GM23338 (cell line): Measurements from ENCODE around the gene EIF4E3.

Source experiments
- CREB1 ChIP-seq: fragments of 250-450 bp; sonication (Bioruptor Pico); IDR thresholded peaks from 2 replicates; pipeline ENCODE4 v1.5.0; 2020; ENCODE audit warnings: low read depth, mild to moderate bottlenecking, moderate library complexity
- CTCF ChIP-seq, 2 experiments: fragments of 200-600 bp in 1 of 2; sonication (generic) in 1 of 2; conservative IDR thresholded peaks; 2 replicates each; pipeline versions ENCODE4 v1.5.1 to v1.6.1; 2016 to 2017; ENCODE audit warnings: antibody characterized with exemption in 2 of 2, low read depth in 2 of 2, mild to moderate bottlenecking in 2 of 2, moderate library complexity in 1 of 2
- EZH2 ChIP-seq: fragments of 200-600 bp; sonication (generic); IDR thresholded peaks from one replicate; pipeline ENCODE4 v1.8.0; 2017; ENCODE audit warnings: antibody characterized with exemption, mild to moderate bottlenecking, low read depth; ENCODE audit not compliant: unreplicated experiment
- EZH2phosphoT487 ChIP-seq: fragments of 200-600 bp; sonication (generic); IDR thresholded peaks from one replicate; pipeline ENCODE4 v1.8.1; 2018; ENCODE audit warnings: antibody characterized with exemption; ENCODE audit not compliant: unreplicated experiment
- POLR2AphosphoS5 ChIP-seq: IDR thresholded peaks from 2 replicates; pipeline ENCODE4 v1.6.1; 2016; ENCODE audit warnings: antibody characterized with exemption, low read depth
- REST ChIP-seq: IDR thresholded peaks from one replicate; pipeline ENCODE4 v1.6.1; 2018; ENCODE audit warnings: antibody characterized with exemption; ENCODE audit not compliant: unreplicated experiment
- ZNF114 ChIP-seq: fragments of 250-450 bp; sonication (Bioruptor Pico); IDR thresholded peaks from 2 replicates; pipeline ENCODE4 v1.5.0; 2020; ENCODE audit warnings: mild to moderate bottlenecking, moderate library complexity

- TF ChIP-seq CTCF (conservative IDR thresholded peaks at IDR 0.05; ENCODE audit: low read depth in 2 of 2) (no peak), ZNF114 (CRISPR knock-in tag) (no peak), CREB1 (CRISPR knock-in tag) (no peak), POLR2AphosphoS5 (no peak), REST (no peak), EZH2 (no peak), EZH2phosphoT487 (no peak)
Observed at GRCh38 chr3:71771126-71771525, 45.9 kb upstream of the EIF4E3 start.
